ENCODE data around the gene PCDH15.

DNA sequence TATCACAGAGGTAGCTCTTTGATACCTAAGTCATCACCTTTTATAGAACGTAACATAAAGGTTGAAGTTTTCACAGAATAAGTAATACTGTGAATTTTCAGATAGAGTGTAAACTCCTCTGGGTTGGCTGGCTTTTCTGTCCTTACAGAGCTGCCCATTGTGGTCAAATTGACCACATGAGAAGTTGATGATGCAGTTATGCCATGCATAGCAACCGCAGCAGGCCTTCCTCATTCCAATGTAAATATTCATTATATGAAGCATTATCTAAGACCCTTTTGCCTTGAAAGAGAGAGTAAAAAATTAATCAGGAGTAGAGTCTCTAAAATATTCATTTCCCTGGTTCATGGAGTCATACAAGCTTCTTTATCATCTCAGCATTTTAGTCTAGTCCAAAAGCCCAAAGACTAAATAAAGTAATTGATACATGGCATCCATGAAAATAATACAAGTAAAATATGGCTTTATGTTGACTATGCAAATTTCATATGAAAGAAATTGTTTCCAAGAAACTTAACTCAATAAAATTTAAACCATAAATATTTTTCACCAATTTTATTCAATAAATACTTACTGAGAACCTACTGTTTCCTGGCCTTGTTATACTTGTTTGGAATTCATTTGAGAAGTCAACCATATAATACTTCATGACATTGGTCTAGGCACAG, 516.4 kb downstream of the PCDH15 start:
- TF ChIP-seq MAZ (IDR thresholded peaks at IDR 0.05; ENCODE audit: borderline replicate concordance, low read depth, low read length): no peak
- TF ChIP-seq MXI1 (IDR thresholded peaks at IDR 0.05; ENCODE audit: borderline replicate concordance, low read depth, low read length): no peak
- no peak for TF ChIP-seq CEBPB (IDR thresholded peaks at IDR 0.05; ENCODE audit: low read depth, low read length)
- peak; percentile 11; the same call in 1 of the 2 replicates for TF ChIP-seq MAFK (IDR thresholded peaks at IDR 0.05; ENCODE audit: low read depth, low read length)
- TF ChIP-seq, protein P1, sequence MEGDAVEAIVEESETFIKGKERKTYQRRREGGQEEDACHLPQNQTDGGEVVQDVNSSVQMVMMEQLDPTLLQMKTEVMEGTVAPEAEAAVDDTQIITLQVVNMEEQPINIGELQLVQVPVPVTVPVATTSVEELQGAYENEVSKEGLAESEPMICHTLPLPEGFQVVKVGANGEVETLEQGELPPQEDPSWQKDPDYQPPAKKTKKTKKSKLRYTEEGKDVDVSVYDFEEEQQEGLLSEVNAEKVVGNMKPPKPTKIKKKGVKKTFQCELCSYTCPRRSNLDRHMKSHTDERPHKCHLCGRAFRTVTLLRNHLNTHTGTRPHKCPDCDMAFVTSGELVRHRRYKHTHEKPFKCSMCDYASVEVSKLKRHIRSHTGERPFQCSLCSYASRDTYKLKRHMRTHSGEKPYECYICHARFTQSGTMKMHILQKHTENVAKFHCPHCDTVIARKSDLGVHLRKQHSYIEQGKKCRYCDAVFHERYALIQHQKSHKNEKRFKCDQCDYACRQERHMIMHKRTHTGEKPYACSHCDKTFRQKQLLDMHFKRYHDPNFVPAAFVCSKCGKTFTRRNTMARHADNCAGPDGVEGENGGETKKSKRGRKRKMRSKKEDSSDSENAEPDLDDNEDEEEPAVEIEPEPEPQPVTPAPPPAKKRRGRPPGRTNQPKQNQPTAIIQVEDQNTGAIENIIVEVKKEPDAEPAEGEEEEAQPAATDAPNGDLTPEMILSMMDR (conservative IDR thresholded peaks at IDR 0.05; ENCODE audit: low read depth, low read length): no peak
- no peak for TF ChIP-seq RCOR1 (IDR thresholded peaks at IDR 0.05; ENCODE audit: insufficient replicate concordance, low read length)
- no peak for TF ChIP-seq POLR2A (IDR thresholded peaks at IDR 0.05; ENCODE audit: low read depth, low read length)
- TF ChIP-seq, protein P2, sequence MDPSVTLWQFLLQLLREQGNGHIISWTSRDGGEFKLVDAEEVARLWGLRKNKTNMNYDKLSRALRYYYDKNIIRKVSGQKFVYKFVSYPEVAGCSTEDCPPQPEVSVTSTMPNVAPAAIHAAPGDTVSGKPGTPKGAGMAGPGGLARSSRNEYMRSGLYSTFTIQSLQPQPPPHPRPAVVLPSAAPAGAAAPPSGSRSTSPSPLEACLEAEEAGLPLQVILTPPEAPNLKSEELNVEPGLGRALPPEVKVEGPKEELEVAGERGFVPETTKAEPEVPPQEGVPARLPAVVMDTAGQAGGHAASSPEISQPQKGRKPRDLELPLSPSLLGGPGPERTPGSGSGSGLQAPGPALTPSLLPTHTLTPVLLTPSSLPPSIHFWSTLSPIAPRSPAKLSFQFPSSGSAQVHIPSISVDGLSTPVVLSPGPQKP (IDR thresholded peaks at IDR 0.05; ENCODE audit: borderline replicate concordance, low read depth, low read length): no peak
- TF ChIP-seq SMC3 (IDR thresholded peaks at IDR 0.05; ENCODE audit: low read depth, low read length): no peak
- no peak for TF ChIP-seq NFE2L2 (IDR thresholded peaks at IDR 0.05; ENCODE audit: low read depth, low read length)

Measured in IMR-90 (cell line).